HCT116 (cell line): Measurements from ENCODE around the gene TRABD. TPM values are rescaled to one million over a fixed set of nuclear protein-coding genes. Genes with fewer than 3 reads are reported as not detected.
A peak's percentile ranks its signal among the peaks of the same experiment; 100 is the strongest.

Source experiments
- ATAC-seq: fragments of 200-7000 bp; cut with Tn5 transposase; 2 replicates; pipeline ENCODE4 v1.9.1; 2020; ENCODE audit warnings: mild to moderate bottlenecking, moderate library complexity
- BruUV-seq: library from RNA; stranded (reverse); fragments of 400-500 nt; replicated peaks from 2 replicates; lab custom pipeline; 2021; lab: Mats Ljungman, UMichigan
- CTCF ChIA-PET: fragments of 300-600 bp; sonication (Branson Sonifier 250); formaldehyde crosslinking; loops from one replicate; lab custom pipeline; 2021; ENCODE audit warnings: antibody characterized with exemption; lab: Charles Lee
- POLR2A ChIA-PET: fragments of 300-600, 350-600 bp; sonication (Branson Sonifier 250); formaldehyde crosslinking; loops from one replicate; lab custom pipeline; 2021; ENCODE audit warnings: antibody characterized with exemption; lab: Charles Lee
- RAD21 ChIA-PET, 2 experiments: fragments of 300-600 bp; sonication (Branson Sonifier 250); formaldehyde crosslinking; loops; one replicate each; lab custom pipeline; 2023; ENCODE audit warnings: low total read pairs in 2 of 2; ENCODE audit not compliant: uncharacterized antibody in 2 of 2, unreplicated experiment in 2 of 2, low non-redundant PET in 1 of 2; lab: Charles Lee
- DNase-seq: peaks from one replicate; pipeline ENCODE4 v3.0.0-alpha.2; 2010; ENCODE audit warnings: low read depth, low spot score
- H2AFZ ChIP-seq: fragments of 200-600 bp; shearing (Covaris generic), sonication (generic); 2 replicates; pipeline ENCODE4 v1.6.1; 2017; ENCODE audit warnings: low read depth, mixed run types, mixed read lengths, antibody characterized with exemption, low read length; ENCODE audit not compliant: poor library complexity, severe bottlenecking
- H3K27ac ChIP-seq: 2 replicates; pipeline ENCODE4 v1.5.1; 2012; ENCODE audit warnings: low read depth, low read length
- H3K27me3 ChIP-seq: fragments of 200-600 bp; sonication (generic); 2 replicates; pipeline ENCODE4 v1.6.1; 2016; ENCODE audit warnings: mixed run types, low read length, mixed read lengths; ENCODE audit not compliant: insufficient read depth
- H3K36me3 ChIP-seq, 2 experiments: fragments of 200-500 bp in 1 of 2; fragments of 200-600 bp in 1 of 2; sonication (Bioruptor generic) in 1 of 2; sonication (generic) in 1 of 2; 2 replicates each; pipeline versions ENCODE4 v1.5.1 to v1.6.1; 2014 to 2016; ENCODE audit warnings: low read length in 2 of 2, inconsistent platforms in 1 of 2, mixed read lengths in 1 of 2, mixed run types in 1 of 2; ENCODE audit not compliant: insufficient read depth in 2 of 2, control insufficient read depth in 1 of 2
- H3K4me1 ChIP-seq, 2 experiments: fragments of 200-600 bp in 1 of 2; sonication (generic) in 1 of 2; 2 replicates each; pipeline versions ENCODE4 v1.5.1 to v1.6.1; 2012 to 2017; ENCODE audit warnings: low read length in 2 of 2, inconsistent platforms in 1 of 2, mild to moderate bottlenecking in 1 of 2, mixed read lengths in 1 of 2, mixed run types in 1 of 2, moderate library complexity in 1 of 2; ENCODE audit not compliant: insufficient read depth in 2 of 2, control insufficient read depth in 1 of 2
- H3K4me2 ChIP-seq: fragments of 200-600 bp; sonication (generic); 2 replicates; pipeline ENCODE4 v1.6.1; 2017; ENCODE audit warnings: mixed run types, low read length, mixed read lengths
- H3K4me3 ChIP-seq, 2 experiments: fragments of 200-600 bp in 1 of 2; sonication (generic) in 1 of 2; replicated peaks in 1 of 2; 2 replicates each; pipeline ENCODE4 v1.5.1; 2011 to 2016; ENCODE audit warnings: low read length in 2 of 2, control low read depth in 1 of 2, low read depth in 1 of 2, mild to moderate bottlenecking in 1 of 2, mixed read lengths in 1 of 2, mixed run types in 1 of 2
- H3K79me2 ChIP-seq: fragments of 200-600 bp; sonication (generic); 2 replicates; pipeline ENCODE4 v1.6.1; 2017; ENCODE audit warnings: mild to moderate bottlenecking, mixed run types, low read length, moderate library complexity, mixed read lengths; ENCODE audit not compliant: insufficient read depth
- H3K9ac ChIP-seq: fragments of 200-600 bp; sonication (generic); 2 replicates; pipeline ENCODE4 v1.6.1; 2016; ENCODE audit warnings: low read length, mixed read lengths
- H3K9me2 ChIP-seq: fragments of 200-600 bp; sonication (generic), shearing (Covaris generic); 2 replicates; pipeline ENCODE4 v1.6.1; 2017; ENCODE audit warnings: mixed run types, mild to moderate bottlenecking, moderate library complexity; ENCODE audit not compliant: insufficient read depth
- H3K9me3 ChIP-seq, 2 experiments: fragments of 200-500 bp in 1 of 2; fragments of 200-600 bp in 1 of 2; sonication (Bioruptor generic) in 1 of 2; sonication (generic) in 1 of 2; 2 replicates each; pipeline ENCODE4 v1.6.1; 2014 to 2017; ENCODE audit warnings: low read length in 2 of 2, mixed read lengths in 2 of 2, inconsistent platforms in 1 of 2, low read depth in 1 of 2, mild to moderate bottlenecking in 1 of 2, mixed run types in 1 of 2, moderate library complexity in 1 of 2; ENCODE audit not compliant: control insufficient read depth in 1 of 2, insufficient read depth in 1 of 2
- H4K20me1 ChIP-seq: fragments of 200-600 bp; sonication (generic), shearing (Covaris generic); 2 replicates; pipeline ENCODE4 v1.6.1; 2017; ENCODE audit warnings: mixed run types, mild to moderate bottlenecking, moderate library complexity; ENCODE audit not compliant: insufficient read depth
- CTCF ChIP-seq, 3 experiments: fragments of 200-600 bp in 1 of 3; sonication (generic) in 1 of 3; IDR thresholded peaks in 2 of 3; conservative IDR thresholded peaks in 1 of 3; 2 replicates each; pipeline ENCODE4 v1.5.1; 2012 to 2017; ENCODE audit warnings: low read depth in 2 of 3, low read length in 2 of 3, antibody characterized with exemption in 1 of 3, borderline replicate concordance in 1 of 3, control low read depth in 1 of 3, mild to moderate bottlenecking in 1 of 3, mixed read lengths in 1 of 3, mixed run types in 1 of 3, moderate library complexity in 1 of 3; ENCODE audit not compliant: insufficient read depth in 1 of 3
- ELF1 ChIP-seq: IDR thresholded peaks from 2 replicates; pipeline ENCODE4 v1.6.1; 2012; ENCODE audit warnings: low read depth, borderline replicate concordance
- EZH2 ChIP-seq: fragments of 200-600 bp; sonication (generic); IDR thresholded peaks from 2 replicates; pipeline ENCODE4 v1.6.1; 2017; ENCODE audit warnings: antibody characterized with exemption, mixed run types
- EZH2phosphoT487 ChIP-seq: fragments of 200-600 bp; IDR thresholded peaks from 2 replicates; pipeline ENCODE4 v1.6.1; 2018; ENCODE audit warnings: antibody characterized with exemption, borderline replicate concordance
- MAX ChIP-seq: IDR thresholded peaks from 2 replicates; pipeline ENCODE4 v1.6.1; 2012
- POLR2A ChIP-seq: IDR thresholded peaks from 2 replicates; pipeline ENCODE4 v1.7.0; 2011; ENCODE audit warnings: borderline replicate concordance; ENCODE audit not compliant: insufficient read depth, insufficient read length; ENCODE audit errors: extremely low read depth
- POLR2AphosphoS5 ChIP-seq: IDR thresholded peaks from 2 replicates; pipeline ENCODE4 v1.6.1; 2011; ENCODE audit warnings: mild to moderate bottlenecking, low read depth, low read length, moderate library complexity
- RAD21 ChIP-seq: IDR thresholded peaks from 2 replicates; pipeline ENCODE4 v1.6.1; 2012; ENCODE audit warnings: low read depth, mild to moderate bottlenecking
- SIN3A ChIP-seq: IDR thresholded peaks from 2 replicates; pipeline ENCODE4 v1.6.1; 2012; ENCODE audit warnings: low read depth
- SRF ChIP-seq: IDR thresholded peaks from 2 replicates; pipeline ENCODE4 v1.6.1; 2012; ENCODE audit warnings: low read depth
- YY1 ChIP-seq: IDR thresholded peaks from 2 replicates; pipeline ENCODE4 v1.6.1; 2011; ENCODE audit warnings: low read length, low read depth, moderate library complexity, mild to moderate bottlenecking; ENCODE audit not compliant: insufficient replicate concordance; ENCODE audit errors: extremely low read depth
- ZFX ChIP-seq: fragments of 450-650 bp; IDR thresholded peaks from 2 replicates; pipeline ENCODE4 v1.6.1; 2017
- intact Hi-C: fragments of 100-400 bp; cut with micrococcal nuclease; formaldehyde crosslinking; loops from 2 replicates; pipeline ENCODE4 v1.10.0; 2022
- total RNA-seq: library from RNA; stranded (reverse); gene quantifications from one replicate; pipeline ENCODE4 v1.2.1, GENCODE V29; 2021; ENCODE audit not compliant: unreplicated experiment

The TRABD gene
- total RNA-seq, 1 experiment from 2014 or later: 90.3 TPM

GRCh38 chr22:50201191-50202129 is 15.7 kb downstream of the TRABD start:
- ChIA-PET CTCF (no interaction called here), RAD21 (no interaction called here), POLR2A (no interaction called here)
- Histone ChIP-seq H3K9me2 (no peaks in the 10 kb centered on the region), H3K4me1 (peaks cover 9 to 24% of the 10 kb centered on the region in 2 experiments; a peak in 3 of 4 replicates), H3K4me3 (peak overlapping the region; percentile 61 to 65), H3K9ac (peak overlapping the region; percentile 67), H3K27me3 (no peaks in the 10 kb centered on the region), H2AFZ (no peak overlapping the region), H3K36me3 (peaks cover 0 to 12% of the 10 kb centered on the region in 2 experiments; a peak in 2 of 4 replicates), H3K9me3 (peaks cover 0 to 8% of the 10 kb centered on the region in 2 experiments; a peak in 1 of 4 replicates), H3K79me2 (peaks cover 10% of the 10 kb centered on the region), H3K27ac (peak overlapping the region; percentile 93), H4K20me1 (no peaks in the 10 kb centered on the region), H3K4me2 (peak overlapping the region; percentile 95)
- TF ChIP-seq SRF: no peak
- peak; percentile 97 for TF ChIP-seq ZFX
- TF ChIP-seq MAX: 0 out of 2 replicates have a peak, but pooled peaks have one; percentile 27
- TF ChIP-seq POLR2A: no peak
- no peak for TF ChIP-seq ELF1
- TF ChIP-seq POLR2AphosphoS5: no peak
- no TSS peak for BruUV-seq
- intact Hi-C loops: loop anchor here (10.0 kb wide), 1 partner anchor 267 kb away; no protein-coding TSS in a partner anchor
- no peak for DNase-seq
- ATAC-seq: peak; percentile 29

- no peak overlapping the region for H2AFZ ChIP-seq
- intact Hi-C loops: loop anchor here (10.0 kb wide), 1 partner anchor 267 kb away; no protein-coding TSS in a partner anchor
- H3K9ac ChIP-seq: peak overlapping the region; percentile 67
- peaks cover 9 to 31% of the 10 kb centered on the region in 2 experiments for H3K4me1 ChIP-seq
- ChIA-PET POLR2A (no interaction called here), CTCF (no interaction called here), RAD21 (no interaction called here)
- H3K9me3 ChIP-seq: peaks cover 0 to 8% of the 10 kb centered on the region in 2 experiments; a peak in 1 of 4 replicates
- no peaks in the 10 kb centered on the region for H3K27me3 ChIP-seq
- peaks cover 2 to 8% of the 10 kb centered on the region in 2 experiments; a peak in 2 of 4 replicates for H3K36me3 ChIP-seq
- no TSS peak for BruUV-seq
- peak overlapping the region; percentile 95 for H3K4me2 ChIP-seq
- H3K27ac ChIP-seq: no peak overlapping the region; the same call in 1 of the 2 replicates
- no peaks in the 10 kb centered on the region for H3K9me2 ChIP-seq
- TF ChIP-seq MAX (no peak), EZH2phosphoT487 (no peak), SIN3A (no peak), CTCF (IDR thresholded peaks at IDR 0.05 in 2 of 3, conservative IDR thresholded peaks at IDR 0.05 in 1 of 3; ENCODE audit: borderline replicate concordance in 1 of 3, insufficient read depth in 1 of 3, low read depth in 2 of 3, low read length in 2 of 3) (no peak), EZH2 (no peak), RAD21 (no peak), YY1 (no peak)
- ATAC-seq (no peak), DNase-seq (no peak)
- H4K20me1 ChIP-seq: no peaks in the 10 kb centered on the region
- H3K4me3 ChIP-seq: peak overlapping the region; percentile 61 to 65
- peaks cover 10% of the 10 kb centered on the region for H3K79me2 ChIP-seq
Observed at GRCh38 chr22:50202130-50202666, 16.5 kb downstream of the TRABD start.
